GM12875 (cell line): ENCODE results near the gene PRLR.
A peak's percentile ranks its signal among the peaks of the same experiment; 100 is the strongest.

Experiments
- H3K4me3 ChIP-seq: one replicate; pipeline ENCODE4 v1.5.1; 2011; ENCODE audit warnings: low read depth, low read length, control low read depth
- CTCF ChIP-seq: IDR thresholded peaks from 2 replicates; pipeline ENCODE4 v1.5.1; 2011; ENCODE audit warnings: low read depth, mild to moderate bottlenecking, control low read depth, inconsistent platforms, low read length, moderate library complexity, borderline replicate concordance; ENCODE audit not compliant: insufficient read depth

PRLR gene

GRCh38 chr5:35089334-35090314 is 140.7 kb downstream of the PRLR start:
- TF ChIP-seq CTCF, result peak; percentile 75
- H3K4me3 ChIP-seq, result no peak overlapping the region

GRCh38 chr5:35087991-35088390 is 142.3 kb downstream of the PRLR start:
- no peak for TF ChIP-seq CTCF
- H3K4me3 ChIP-seq, result no peak overlapping the region

GRCh38 chr5:35083150-35083549 is 147.1 kb downstream of the PRLR start:
- H3K4me3 ChIP-seq, result no peak overlapping the region
- TF ChIP-seq CTCF, result no peak

- H3K4me3 ChIP-seq, result no peak overlapping the region
- no peak for TF ChIP-seq CTCF
Observed at GRCh38 chr5:35082530-35082929, 147.8 kb downstream of the PRLR start.

GRCh38 chr5:35081134-35081533 is 149.2 kb downstream of the PRLR start:
- H3K4me3 ChIP-seq, result no peak overlapping the region
- no peak for TF ChIP-seq CTCF

- no peak overlapping the region for H3K4me3 ChIP-seq
Observed at GRCh38 chr5:35073160-35073559, 157.1 kb downstream of the PRLR start.

More at GRCh38 chr5:35073160-35073559, 157.1 kb downstream of the PRLR start:
- no peak for TF ChIP-seq CTCF
